OCI-LY3 (cell line): Measurements from ENCODE around the gene RGR.

ENCODE experiments used
- H2AFZ ChIP-seq: fragments of 200-600, 300-600 bp; shearing (Covaris generic); 2 replicates; pipeline ENCODE4 v1.6.0; 2014; ENCODE audit warnings: antibody characterized with exemption, low read depth, low read length
- H3K27ac ChIP-seq: fragments of 200-600, 300-600 bp; sonication (generic); 2 replicates; pipeline ENCODE4 v1.5.1; 2014; ENCODE audit warnings: mild to moderate bottlenecking, low read length, moderate library complexity, mixed read lengths
- H3K27me3 ChIP-seq: fragments of 200-600, 300-600 bp; sonication (generic); 2 replicates; pipeline ENCODE4 v1.6.1; 2014; ENCODE audit warnings: low read depth, low read length, mixed read lengths
- H3K36me3 ChIP-seq: fragments of 200-600, 300-600 bp; sonication (generic); replicated peaks from 2 replicates; pipeline ENCODE3; 2014; ENCODE audit warnings: low read depth, low read length, mixed read lengths
- H3K4me1 ChIP-seq: fragments of 300-600, 200-600 bp; sonication (generic); 2 replicates; pipeline ENCODE4 v1.6.1; 2014; ENCODE audit warnings: low read length, mixed read lengths
- H3K4me2 ChIP-seq: fragments of 200-600, 300-600 bp; sonication (generic); 2 replicates; pipeline ENCODE4 v1.6.1; 2014; ENCODE audit warnings: low read length, mixed read lengths
- H3K4me3 ChIP-seq: fragments of 300-600, 200-600 bp; sonication (generic); 2 replicates; pipeline ENCODE4 v1.5.1; 2014; ENCODE audit warnings: antibody characterized with exemption, mild to moderate bottlenecking, low read length, moderate library complexity
- H3K79me2 ChIP-seq: fragments of 300-600, 200-600 bp; shearing (Covaris generic); 2 replicates; pipeline ENCODE4 v1.6.1; 2014; ENCODE audit warnings: mild to moderate bottlenecking, low read length, mixed read lengths
- H3K9ac ChIP-seq: fragments of 300-600, 200-600 bp; shearing (Covaris generic); 2 replicates; pipeline ENCODE4 v1.6.0; 2014; ENCODE audit warnings: mild to moderate bottlenecking, low read length, moderate library complexity
- H3K9me3 ChIP-seq: fragments of 200-600, 300-600 bp; shearing (Covaris generic); 2 replicates; pipeline ENCODE4 v1.6.1; 2014; ENCODE audit warnings: low read length, mixed read lengths; ENCODE audit not compliant: insufficient read depth
- H4K20me1 ChIP-seq: fragments of 200-600, 300-600 bp; sonication (generic); 2 replicates; pipeline ENCODE4 v1.6.1; 2016; ENCODE audit warnings: low read length, mixed read lengths; ENCODE audit not compliant: insufficient read depth
- EZH2phosphoT487 ChIP-seq: fragments of 200-600 bp; shearing (Covaris generic); IDR thresholded peaks from 2 replicates; pipeline ENCODE4 v1.6.1; 2018; ENCODE audit warnings: antibody characterized with exemption, mixed run types, low read depth
- TF ChIP-seq, protein P1 (sequence below): fragments of 200-600, 300-600 bp; sonication (generic); IDR thresholded peaks from 2 replicates; pipeline ENCODE4 v1.5.1; 2014; ENCODE audit warnings: antibody characterized with exemption, low read length, low read depth

RGR gene

DNA sequence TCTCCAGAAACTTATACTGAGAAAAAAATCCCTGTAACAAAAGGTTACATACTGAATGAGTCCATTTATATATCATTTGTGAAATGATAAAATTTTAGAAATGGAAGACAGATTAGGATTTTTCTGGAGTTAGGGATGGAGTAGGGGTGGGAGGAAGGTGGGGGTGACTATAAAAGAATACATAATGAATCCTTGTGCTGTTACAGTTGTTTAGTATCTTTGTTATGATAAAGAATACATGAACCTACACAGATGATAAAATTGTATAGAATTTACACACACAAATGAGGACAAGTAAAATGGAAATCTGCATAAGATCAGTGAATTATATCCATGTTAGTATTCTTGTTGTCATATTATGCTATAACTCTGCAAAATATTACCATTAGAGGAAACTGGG is 41.8 kb downstream of the RGR start:
- Histone ChIP-seq H3K27me3 (peaks cover 22% of the 10 kb centered on the region), H3K9me3 (no peaks in the 10 kb centered on the region), H3K36me3 (no peaks in the 10 kb centered on the region), H3K9ac (no peak overlapping the region), H3K4me2 (no peak overlapping the region), H3K79me2 (no peaks in the 10 kb centered on the region), H3K27ac (no peak overlapping the region), H2AFZ (no peak overlapping the region), H3K4me3 (no peak overlapping the region), H4K20me1 (no peaks in the 10 kb centered on the region), H3K4me1 (no peaks in the 10 kb centered on the region)
- TF ChIP-seq EZH2phosphoT487 = no peak
- TF ChIP-seq, protein P1, sequence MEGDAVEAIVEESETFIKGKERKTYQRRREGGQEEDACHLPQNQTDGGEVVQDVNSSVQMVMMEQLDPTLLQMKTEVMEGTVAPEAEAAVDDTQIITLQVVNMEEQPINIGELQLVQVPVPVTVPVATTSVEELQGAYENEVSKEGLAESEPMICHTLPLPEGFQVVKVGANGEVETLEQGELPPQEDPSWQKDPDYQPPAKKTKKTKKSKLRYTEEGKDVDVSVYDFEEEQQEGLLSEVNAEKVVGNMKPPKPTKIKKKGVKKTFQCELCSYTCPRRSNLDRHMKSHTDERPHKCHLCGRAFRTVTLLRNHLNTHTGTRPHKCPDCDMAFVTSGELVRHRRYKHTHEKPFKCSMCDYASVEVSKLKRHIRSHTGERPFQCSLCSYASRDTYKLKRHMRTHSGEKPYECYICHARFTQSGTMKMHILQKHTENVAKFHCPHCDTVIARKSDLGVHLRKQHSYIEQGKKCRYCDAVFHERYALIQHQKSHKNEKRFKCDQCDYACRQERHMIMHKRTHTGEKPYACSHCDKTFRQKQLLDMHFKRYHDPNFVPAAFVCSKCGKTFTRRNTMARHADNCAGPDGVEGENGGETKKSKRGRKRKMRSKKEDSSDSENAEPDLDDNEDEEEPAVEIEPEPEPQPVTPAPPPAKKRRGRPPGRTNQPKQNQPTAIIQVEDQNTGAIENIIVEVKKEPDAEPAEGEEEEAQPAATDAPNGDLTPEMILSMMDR = no peak

DNA sequence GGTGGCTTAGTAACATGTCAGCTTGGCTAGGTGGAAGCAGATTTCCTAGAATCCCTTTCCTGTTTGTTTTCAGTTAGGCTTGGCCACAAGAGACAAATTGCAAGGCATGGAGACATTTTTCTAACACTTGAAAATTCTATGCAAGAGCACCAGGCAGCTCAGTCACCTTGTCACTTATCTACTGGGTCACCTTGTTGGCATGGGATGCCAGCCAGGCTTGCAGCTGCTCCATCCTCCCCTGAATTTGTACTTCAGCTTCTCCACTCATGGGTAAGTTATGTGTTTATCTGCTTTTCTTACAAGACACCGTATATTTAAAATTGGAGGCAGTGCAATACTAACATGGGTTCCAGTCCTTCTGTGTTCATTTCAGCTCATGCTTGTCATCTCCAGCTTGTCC is 43.3 kb downstream of the RGR start:
- Histone ChIP-seq H3K79me2 (no peaks in the 10 kb centered on the region), H3K9ac (no peak overlapping the region), H3K9me3 (no peaks in the 10 kb centered on the region), H3K4me3 (no peak overlapping the region), H3K36me3 (no peaks in the 10 kb centered on the region), H3K4me1 (peaks cover 3% of the 10 kb centered on the region; the same call in 1 of the 2 replicates), H3K4me2 (no peak overlapping the region), H3K27ac (no peak overlapping the region), H3K27me3 (peaks cover 22% of the 10 kb centered on the region), H4K20me1 (no peaks in the 10 kb centered on the region), H2AFZ (no peak overlapping the region)
- no peak for TF ChIP-seq EZH2phosphoT487
- TF ChIP-seq, protein P1 = no peak

DNA sequence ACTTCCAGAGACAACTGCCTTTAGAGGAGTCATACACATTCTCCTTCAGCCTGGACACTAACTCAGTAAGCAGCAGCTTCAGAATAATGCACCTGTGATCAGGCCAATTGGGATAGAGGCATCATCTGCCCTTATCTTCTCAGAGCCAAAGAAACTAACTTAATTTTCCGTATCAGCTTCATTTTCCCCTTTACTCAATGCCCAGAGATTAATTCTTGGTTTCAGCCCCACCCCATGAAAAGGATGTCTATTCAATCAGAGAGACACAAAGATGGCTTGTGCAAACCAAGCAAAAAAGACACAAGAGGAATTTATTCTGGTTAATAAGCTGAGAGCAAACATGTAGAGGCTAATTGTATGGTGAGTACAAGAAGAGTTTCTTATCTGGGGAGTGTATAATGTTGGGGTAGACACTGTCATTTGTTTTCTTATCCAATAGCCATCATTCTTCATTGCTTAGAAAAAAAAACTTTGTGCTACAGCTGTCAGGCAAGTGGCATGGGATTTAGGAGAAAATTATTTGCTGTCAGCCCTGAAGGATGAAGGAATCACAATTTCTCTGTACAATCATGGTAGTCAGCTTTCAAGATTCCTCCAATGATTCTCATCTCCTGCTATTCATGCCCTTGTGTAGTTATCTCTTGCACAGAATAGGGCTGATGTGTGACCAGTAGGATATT is 44.8 kb downstream of the RGR start:
- Histone ChIP-seq H3K27me3 (peaks cover 22% of the 10 kb centered on the region), H3K4me1 (peaks cover 3% of the 10 kb centered on the region; the same call in 1 of the 2 replicates), H3K27ac (no peak overlapping the region), H3K36me3 (no peaks in the 10 kb centered on the region), H4K20me1 (no peaks in the 10 kb centered on the region), H3K4me3 (no peak overlapping the region), H3K79me2 (no peaks in the 10 kb centered on the region), H3K9ac (no peak overlapping the region), H3K9me3 (no peaks in the 10 kb centered on the region), H2AFZ (no peak overlapping the region), H3K4me2 (no peak overlapping the region)
- TF ChIP-seq, protein P1 = no peak
- no peak for TF ChIP-seq EZH2phosphoT487

DNA sequence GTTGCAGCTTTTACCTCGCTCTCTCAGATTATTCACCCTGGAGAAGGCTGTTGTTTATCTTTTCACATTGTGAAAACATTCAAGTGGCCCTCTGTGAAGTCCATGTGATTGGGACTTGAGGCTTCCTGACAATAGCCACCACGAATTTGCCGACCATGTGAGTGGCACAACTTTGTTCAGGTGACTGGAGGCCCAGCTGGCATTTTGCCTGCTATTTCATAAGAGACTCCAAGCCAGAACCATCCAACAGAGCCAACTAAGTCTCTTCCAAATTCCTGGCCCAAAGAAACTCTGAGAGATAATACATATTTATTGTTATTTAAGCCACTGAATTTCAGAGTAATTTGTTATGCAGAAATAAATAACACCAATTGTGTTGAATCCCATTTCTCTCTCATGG is 45.4 kb downstream of the RGR start:
- Histone ChIP-seq H3K4me2 (no peak overlapping the region), H3K36me3 (no peaks in the 10 kb centered on the region), H3K9me3 (no peaks in the 10 kb centered on the region), H3K27ac (no peak overlapping the region), H2AFZ (no peak overlapping the region), H3K4me1 (peaks cover 3% of the 10 kb centered on the region; the same call in 1 of the 2 replicates), H3K4me3 (no peak overlapping the region), H4K20me1 (no peaks in the 10 kb centered on the region), H3K79me2 (no peaks in the 10 kb centered on the region), H3K9ac (no peak overlapping the region), H3K27me3 (peaks cover 22% of the 10 kb centered on the region)
- TF ChIP-seq, protein P1 = no peak
- TF ChIP-seq EZH2phosphoT487 = no peak
